HepG2 (cell line): ENCODE measurements around the gene MBD5. TPM values are rescaled to one million over a fixed set of nuclear protein-coding genes. Genes with fewer than 3 reads are reported as not detected.
A peak's percentile ranks its signal among the peaks of the same experiment; 100 is the strongest.

ENCODE experiments used
- BCL6 ChIP-seq: IDR thresholded peaks from 2 replicates; pipeline ENCODE4 v1.6.1; 2016; ENCODE audit warnings: missing genetic modification reagents, missing compliant biosample characterization
- FLYWCH1 ChIP-seq: sonication (generic); formaldehyde crosslinking; IDR thresholded peaks from 2 replicates; pipeline ENCODE4 v1.8.1; 2023; ENCODE audit warnings: mild to moderate bottlenecking, missing genetic modification reagents
- FOXA1 ChIP-seq, 2 experiments: fragments of 450-650 bp in 1 of 2; sonication (generic) in 1 of 2; formaldehyde crosslinking in 1 of 2; IDR thresholded peaks; 2 replicates each; pipeline versions ENCODE4 v1.4.0 to v1.6.1; 2016 to 2020; ENCODE audit warnings: missing genetic modification reagents in 1 of 2
- FOXA3 ChIP-seq: IDR thresholded peaks from 2 replicates; pipeline ENCODE4 v1.6.1; 2016; ENCODE audit warnings: missing genetic modification reagents, missing compliant biosample characterization
- GATAD2A ChIP-seq: IDR thresholded peaks from 2 replicates; pipeline ENCODE4 v1.6.1; 2016
- HDAC1 ChIP-seq: sonication (generic); formaldehyde crosslinking; IDR thresholded peaks from 2 replicates; pipeline ENCODE4 v1.5.1; 2020; ENCODE audit warnings: mild to moderate bottlenecking, missing genetic modification reagents
- MAFG ChIP-seq: sonication (generic); formaldehyde crosslinking; IDR thresholded peaks from 2 replicates; pipeline ENCODE4 v1.5.1; 2020; ENCODE audit warnings: mild to moderate bottlenecking, missing genetic modification reagents
- MEIS1 ChIP-seq: sonication (generic); formaldehyde crosslinking; IDR thresholded peaks from 2 replicates; pipeline ENCODE4 v1.9.0; 2021; ENCODE audit warnings: mild to moderate bottlenecking, missing genetic modification reagents, moderate library complexity, borderline replicate concordance
- NR2C2 ChIP-seq: sonication (generic); formaldehyde crosslinking; IDR thresholded peaks from 2 replicates; pipeline ENCODE4 v1.4.0; 2020; ENCODE audit warnings: missing genetic modification reagents, mild to moderate bottlenecking, moderate library complexity, borderline replicate concordance
- NR2F1 ChIP-seq, 2 experiments: fragments of 450-650 bp in 1 of 2; formaldehyde crosslinking in 1 of 2; IDR thresholded peaks; 2 replicates each; pipeline versions ENCODE4 v1.5.0 to v1.6.1; 2016 to 2020; ENCODE audit warnings: mild to moderate bottlenecking in 1 of 2, missing compliant biosample characterization in 1 of 2, missing genetic modification reagents in 1 of 2, moderate library complexity in 1 of 2
- PHF20 ChIP-seq: sonication (generic); formaldehyde crosslinking; IDR thresholded peaks from 2 replicates; pipeline ENCODE4 v1.5.0; 2020; ENCODE audit warnings: mild to moderate bottlenecking, missing genetic modification reagents
- SIX1 ChIP-seq: sonication (generic); formaldehyde crosslinking; IDR thresholded peaks from 2 replicates; pipeline ENCODE4 v1.4.0; 2020; ENCODE audit warnings: missing genetic modification reagents, borderline replicate concordance
- TAF15 ChIP-seq: fragments of 200-400 bp; formaldehyde crosslinking; IDR thresholded peaks from one replicate; pipeline ENCODE4 v1.6.1; 2018; ENCODE audit warnings: mild to moderate bottlenecking, low read depth, low read length; ENCODE audit not compliant: poor library complexity, severe bottlenecking
- ZFP62 ChIP-seq: sonication (generic); formaldehyde crosslinking; IDR thresholded peaks from 2 replicates; pipeline ENCODE4 v1.4.0; 2020; ENCODE audit warnings: missing genetic modification reagents
- ZNF34 ChIP-seq: sonication (generic); formaldehyde crosslinking; IDR thresholded peaks from 2 replicates; pipeline ENCODE4 v1.4.0; 2020; ENCODE audit warnings: mild to moderate bottlenecking, missing genetic modification reagents, borderline replicate concordance
- ZNF484 ChIP-seq: sonication (generic); formaldehyde crosslinking; IDR thresholded peaks from 2 replicates; pipeline ENCODE4 v1.5.1; 2020; ENCODE audit warnings: mild to moderate bottlenecking, low read depth, missing genetic modification reagents, borderline replicate concordance
- ZNF577 ChIP-seq: sonication (generic); formaldehyde crosslinking; IDR thresholded peaks from 2 replicates; pipeline ENCODE4 v1.4.0; 2020; ENCODE audit warnings: mild to moderate bottlenecking, low read depth, missing genetic modification reagents, borderline replicate concordance
- polyA plus RNA-seq, 8 experiments: library from polyadenylated mRNA; depleted of rRNA in 3 of 8; stranded (reverse) in 7 of 8; unstranded in 1 of 8; fragments of >200 nt; fragmentation: Illumina TruSeq in 4 of 8; extraction: Trizol in 4 of 8; gene quantifications; 2 replicates each; pipeline versions ENCODE4 v1.2.1 to v1.2.3, GENCODE V29; 2011 to 2016; ENCODE audit warnings: low read depth in 4 of 8, missing spikeins in 1 of 8, mixed read lengths in 1 of 8; ENCODE audit not compliant: insufficient read depth in 1 of 8
- total RNA-seq, 5 experiments: library from RNA; depleted of rRNA; stranded (reverse); fragments of >200 nt; fragmentation: Illumina TruSeq; extraction: Trizol; gene quantifications; 2 replicates each; pipeline ENCODE4 v1.2.3, GENCODE V29; 2016; ENCODE audit warnings: low read depth in 1 of 5
- TF ChIP-seq, protein P1 (sequence below): IDR thresholded peaks from 2 replicates; pipeline ENCODE4 v1.6.1; 2016
- TF ChIP-seq, protein P2 (sequence below): sonication (generic); formaldehyde crosslinking; IDR thresholded peaks from 2 replicates; pipeline ENCODE4 v1.5.0; 2020; ENCODE audit warnings: missing genetic modification reagents
- TF ChIP-seq, protein P3 (sequence below): sonication (generic); formaldehyde crosslinking; IDR thresholded peaks from 2 replicates; pipeline ENCODE4 v1.4.0; 2020; ENCODE audit warnings: mild to moderate bottlenecking, missing genetic modification reagents
- TF ChIP-seq, protein P4 (sequence below): sonication (generic); formaldehyde crosslinking; IDR thresholded peaks from 2 replicates; pipeline ENCODE4 v1.4.0; 2020; ENCODE audit warnings: missing genetic modification reagents, borderline replicate concordance

The MBD5 gene
- total and polyA plus RNA-seq, 2 of the 13 experiments (the other 11 are each of a cell fraction or from before 2014, with no cell fraction given) = 13.5 to 26.4 TPM

DNA sequence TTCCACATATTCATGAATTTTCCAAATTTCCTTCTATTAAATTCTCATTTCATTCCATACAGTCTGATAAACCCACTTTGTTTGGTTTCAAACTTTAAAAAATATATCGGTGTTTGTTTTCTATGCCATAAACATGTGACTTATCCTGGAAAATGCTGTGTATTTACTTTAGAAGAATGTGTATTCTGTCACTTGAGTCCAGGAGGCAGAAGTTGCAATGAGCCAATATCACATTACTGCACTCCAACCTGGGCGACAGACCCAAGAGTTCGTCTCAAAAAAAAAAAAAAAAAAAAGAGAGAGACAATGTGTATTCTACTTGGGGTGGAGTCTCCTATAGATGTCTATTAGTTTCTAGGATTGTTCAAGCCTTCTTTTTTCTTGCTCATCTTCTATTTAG, 31.8 kb downstream of the MBD5 start (continued):
- 0 out of 4 replicates have a peak, but pooled peaks of 1 of the 2 experiments have one; percentile 27 for TF ChIP-seq NR2F1 (CRISPR knock-in tag; IDR thresholded peaks at IDR 0.05)
- no peak for TF ChIP-seq HDAC1
- no peak for TF ChIP-seq MEIS1 (CRISPR knock-in tag)
- TF ChIP-seq ZNF34 = no peak
- TF ChIP-seq, protein P1, sequence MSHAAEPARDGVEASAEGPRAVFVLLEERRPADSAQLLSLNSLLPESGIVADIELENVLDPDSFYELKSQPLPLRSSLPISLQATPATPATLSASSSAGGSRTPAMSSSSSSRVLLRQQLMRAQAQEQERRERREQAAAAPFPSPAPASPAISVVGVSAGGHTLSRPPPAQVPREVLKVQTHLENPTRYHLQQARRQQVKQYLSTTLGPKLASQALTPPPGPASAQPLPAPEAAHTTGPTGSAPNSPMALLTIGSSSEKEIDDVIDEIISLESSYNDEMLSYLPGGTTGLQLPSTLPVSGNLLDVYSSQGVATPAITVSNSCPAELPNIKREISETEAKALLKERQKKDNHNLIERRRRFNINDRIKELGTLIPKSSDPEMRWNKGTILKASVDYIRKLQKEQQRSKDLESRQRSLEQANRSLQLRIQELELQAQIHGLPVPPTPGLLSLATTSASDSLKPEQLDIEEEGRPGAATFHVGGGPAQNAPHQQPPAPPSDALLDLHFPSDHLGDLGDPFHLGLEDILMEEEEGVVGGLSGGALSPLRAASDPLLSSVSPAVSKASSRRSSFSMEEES (CRISPR knock-in tag) = peak; percentile 39; the same call in 1 of the 2 replicates
- TF ChIP-seq, protein P2, sequence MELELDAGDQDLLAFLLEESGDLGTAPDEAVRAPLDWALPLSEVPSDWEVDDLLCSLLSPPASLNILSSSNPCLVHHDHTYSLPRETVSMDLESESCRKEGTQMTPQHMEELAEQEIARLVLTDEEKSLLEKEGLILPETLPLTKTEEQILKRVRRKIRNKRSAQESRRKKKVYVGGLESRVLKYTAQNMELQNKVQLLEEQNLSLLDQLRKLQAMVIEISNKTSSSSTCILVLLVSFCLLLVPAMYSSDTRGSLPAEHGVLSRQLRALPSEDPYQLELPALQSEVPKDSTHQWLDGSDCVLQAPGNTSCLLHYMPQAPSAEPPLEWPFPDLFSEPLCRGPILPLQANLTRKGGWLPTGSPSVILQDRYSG = no peak
- peak; percentile 38; the same call in 1 of the 2 replicates for TF ChIP-seq FOXA3 (CRISPR knock-in tag)
- TF ChIP-seq, protein P3, sequence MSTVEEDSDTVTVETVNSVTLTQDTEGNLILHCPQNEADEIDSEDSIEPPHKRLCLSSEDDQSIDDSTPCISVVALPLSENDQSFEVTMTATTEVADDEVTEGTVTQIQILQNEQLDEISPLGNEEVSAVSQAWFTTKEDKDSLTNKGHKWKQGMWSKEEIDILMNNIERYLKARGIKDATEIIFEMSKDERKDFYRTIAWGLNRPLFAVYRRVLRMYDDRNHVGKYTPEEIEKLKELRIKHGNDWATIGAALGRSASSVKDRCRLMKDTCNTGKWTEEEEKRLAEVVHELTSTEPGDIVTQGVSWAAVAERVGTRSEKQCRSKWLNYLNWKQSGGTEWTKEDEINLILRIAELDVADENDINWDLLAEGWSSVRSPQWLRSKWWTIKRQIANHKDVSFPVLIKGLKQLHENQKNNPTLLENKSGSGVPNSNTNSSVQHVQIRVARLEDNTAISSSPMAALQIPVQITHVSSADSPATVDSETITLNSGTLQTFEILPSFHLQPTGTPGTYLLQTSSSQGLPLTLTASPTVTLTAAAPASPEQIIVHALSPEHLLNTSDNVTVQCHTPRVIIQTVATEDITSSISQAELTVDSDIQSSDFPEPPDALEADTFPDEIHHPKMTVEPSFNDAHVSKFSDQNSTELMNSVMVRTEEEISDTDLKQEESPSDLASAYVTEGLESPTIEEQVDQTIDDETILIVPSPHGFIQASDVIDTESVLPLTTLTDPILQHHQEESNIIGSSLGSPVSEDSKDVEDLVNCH (CRISPR knock-in tag) = no peak
- TF ChIP-seq SIX1 = peak; percentile 62; the same call in 1 of the 2 replicates
- no peak for TF ChIP-seq ZNF577 (CRISPR knock-in tag)
- TF ChIP-seq GATAD2A (CRISPR knock-in tag) = 0 out of 2 replicates have a peak, but pooled peaks have one; percentile 20
- TF ChIP-seq ZNF484 = no peak
- TF ChIP-seq, protein P4, sequence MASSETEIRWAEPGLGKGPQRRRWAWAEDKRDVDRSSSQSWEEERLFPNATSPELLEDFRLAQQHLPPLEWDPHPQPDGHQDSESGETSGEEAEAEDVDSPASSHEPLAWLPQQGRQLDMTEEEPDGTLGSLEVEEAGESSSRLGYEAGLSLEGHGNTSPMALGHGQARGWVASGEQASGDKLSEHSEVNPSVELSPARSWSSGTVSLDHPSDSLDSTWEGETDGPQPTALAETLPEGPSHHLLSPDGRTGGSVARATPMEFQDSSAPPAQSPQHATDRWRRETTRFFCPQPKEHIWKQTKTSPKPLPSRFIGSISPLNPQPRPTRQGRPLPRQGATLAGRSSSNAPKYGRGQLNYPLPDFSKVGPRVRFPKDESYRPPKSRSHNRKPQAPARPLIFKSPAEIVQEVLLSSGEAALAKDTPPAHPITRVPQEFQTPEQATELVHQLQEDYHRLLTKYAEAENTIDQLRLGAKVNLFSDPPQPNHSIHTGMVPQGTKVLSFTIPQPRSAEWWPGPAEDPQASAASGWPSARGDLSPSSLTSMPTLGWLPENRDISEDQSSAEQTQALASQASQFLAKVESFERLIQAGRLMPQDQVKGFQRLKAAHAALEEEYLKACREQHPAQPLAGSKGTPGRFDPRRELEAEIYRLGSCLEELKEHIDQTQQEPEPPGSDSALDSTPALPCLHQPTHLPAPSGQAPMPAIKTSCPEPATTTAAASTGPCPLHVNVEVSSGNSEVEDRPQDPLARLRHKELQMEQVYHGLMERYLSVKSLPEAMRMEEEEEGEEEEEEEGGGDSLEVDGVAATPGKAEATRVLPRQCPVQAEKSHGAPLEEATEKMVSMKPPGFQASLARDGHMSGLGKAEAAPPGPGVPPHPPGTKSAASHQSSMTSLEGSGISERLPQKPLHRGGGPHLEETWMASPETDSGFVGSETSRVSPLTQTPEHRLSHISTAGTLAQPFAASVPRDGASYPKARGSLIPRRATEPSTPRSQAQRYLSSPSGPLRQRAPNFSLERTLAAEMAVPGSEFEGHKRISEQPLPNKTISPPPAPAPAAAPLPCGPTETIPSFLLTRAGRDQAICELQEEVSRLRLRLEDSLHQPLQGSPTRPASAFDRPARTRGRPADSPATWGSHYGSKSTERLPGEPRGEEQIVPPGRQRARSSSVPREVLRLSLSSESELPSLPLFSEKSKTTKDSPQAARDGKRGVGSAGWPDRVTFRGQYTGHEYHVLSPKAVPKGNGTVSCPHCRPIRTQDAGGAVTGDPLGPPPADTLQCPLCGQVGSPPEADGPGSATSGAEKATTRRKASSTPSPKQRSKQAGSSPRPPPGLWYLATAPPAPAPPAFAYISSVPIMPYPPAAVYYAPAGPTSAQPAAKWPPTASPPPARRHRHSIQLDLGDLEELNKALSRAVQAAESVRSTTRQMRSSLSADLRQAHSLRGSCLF = no peak
- no peak for TF ChIP-seq BCL6
- no peak for TF ChIP-seq TAF15
- TF ChIP-seq FLYWCH1 (CRISPR knock-in tag) = no peak
- no peak for TF ChIP-seq MAFG (CRISPR knock-in tag)
- TF ChIP-seq NR2C2 (CRISPR knock-in tag) = no peak
- no peak for TF ChIP-seq PHF20 (CRISPR knock-in tag)
- TF ChIP-seq ZFP62 (CRISPR knock-in tag) = no peak
- TF ChIP-seq FOXA1 (IDR thresholded peaks at IDR 0.05) = peak; percentile 21; the same call in 1 of the 2 replicates
- TF ChIP-seq FOXA1 (CRISPR knock-in tag; IDR thresholded peaks at IDR 0.05) = 0 out of 2 replicates have a peak, but pooled peaks have one; percentile 19
